Measurements from ENCODE around the gene LIPK. TPM values are rescaled to one million over a fixed set of nuclear protein-coding genes. Genes with fewer than 3 reads are reported as not detected.
"Not testable (repeated sequence)": the region's sequence is repeated elsewhere in the genome, so short reads cannot be mapped to it uniquely, and the experiment has no call there.

Gene LIPK
- not detected for polyA plus RNA-seq

- H3K4me1 Mint-ChIP-seq: no peaks in the 10 kb centered on the region
Observed at GRCh38 chr10:88705958-88706357, at the start of gene LIPK. LIPK (plus strand) TSS chr10:88706249; CDS start chr10:88724544, 18,295 bp downstream.

DNA sequence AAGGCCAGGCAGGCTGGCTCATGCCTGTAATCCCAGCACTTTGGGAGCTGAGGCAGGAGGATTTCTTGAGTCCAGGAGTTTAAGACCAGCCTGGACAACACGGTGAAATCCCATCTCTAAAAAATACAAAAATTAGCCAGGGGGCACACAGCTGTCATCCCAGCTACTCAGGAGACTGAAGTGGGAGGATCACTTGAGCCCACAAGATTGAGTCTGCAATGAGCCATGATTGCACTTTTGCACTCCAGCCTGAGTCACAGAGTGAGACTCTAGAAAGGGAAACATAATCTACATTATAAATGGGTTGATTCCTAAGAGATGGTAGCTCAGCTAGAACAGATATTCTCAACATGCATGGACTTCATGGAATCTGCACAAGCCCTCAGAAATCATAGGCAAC lies 48.1 kb upstream of the LIPK start:
- Mint-ChIP-seq H3K4me3 (no peak overlapping the region), H3K4me1 (no peaks in the 10 kb centered on the region), H3K9me3 (peaks cover 0 to 3% (median 0%) of the 10 kb centered on the region in 6 donors), H3K27me3 (ENCODE audit: low read depth in 3 of 3) (peaks cover 0 to 4% (median 2%) of the 10 kb centered on the region in 3 donors), H3K36me3 (no peaks in the 10 kb centered on the region), H3K27ac (no peak overlapping the region)
- no peak for DNase-seq

More at GRCh38 chr10:88705958-88706357, at the start of gene LIPK:
- H3K27ac Mint-ChIP-seq: no peak within 1 kb of the TSS
- no peak for DNase-seq
- no peaks in the 10 kb centered on the region for H3K36me3 Mint-ChIP-seq
- peaks cover 0 to 2% (median 2%) of the 10 kb centered on the region in 3 donors for H3K27me3 Mint-ChIP-seq (ENCODE audit: low read depth in 3 of 3)
- H3K9me3 Mint-ChIP-seq: no peaks in the 10 kb centered on the region
- no peak within 1 kb of the TSS for H3K4me3 Mint-ChIP-seq

DNA sequence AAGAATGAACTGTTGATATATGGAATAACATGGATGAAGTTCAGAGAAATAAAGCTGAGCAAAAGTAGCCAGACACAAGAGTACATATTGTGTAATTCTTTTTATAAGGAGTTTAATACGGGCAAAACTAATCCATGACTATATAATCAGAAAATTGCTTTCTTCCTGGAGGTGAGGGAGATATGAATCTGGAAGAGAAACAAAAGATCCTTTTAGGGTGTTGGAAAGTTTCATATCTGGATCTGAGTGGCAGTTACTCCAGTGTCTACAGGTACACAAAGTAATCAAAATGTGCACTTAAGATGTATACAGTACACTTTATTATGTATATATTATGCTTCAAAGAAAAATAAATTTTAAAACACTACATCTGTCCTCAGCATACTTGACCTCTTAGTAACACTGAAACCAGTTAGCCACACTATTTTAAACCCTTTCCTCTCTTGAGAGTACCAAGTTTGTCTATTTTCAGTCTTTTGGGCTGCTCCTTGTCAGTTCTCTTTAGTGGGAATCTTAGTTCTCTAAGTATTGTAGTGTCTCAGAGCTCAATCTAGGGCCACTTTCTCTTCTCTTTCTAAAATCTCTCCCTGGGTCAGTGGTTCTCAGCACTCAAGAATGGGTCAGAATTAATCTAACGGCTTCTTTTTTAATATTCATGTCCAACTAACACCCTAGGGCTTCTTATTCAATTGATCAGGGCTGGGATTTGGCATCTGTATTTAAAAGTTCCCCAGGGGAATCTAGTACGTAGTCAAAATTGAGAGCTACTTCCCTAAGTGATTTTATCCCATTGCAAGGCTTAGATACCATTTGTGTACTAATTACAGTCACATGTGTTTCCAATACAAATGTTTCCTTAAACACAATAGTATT lies 46.1 kb upstream of the LIPK start:
- peaks cover 0 to 8% (median 0%) of the 10 kb centered on the region in 6 donors for H3K9me3 Mint-ChIP-seq
- H3K27ac Mint-ChIP-seq: no peak overlapping the region
- no peak overlapping the region for H3K4me3 Mint-ChIP-seq
- no peaks in the 10 kb centered on the region for H3K36me3 Mint-ChIP-seq
- DNase-seq: no peak
- H3K27me3 Mint-ChIP-seq (ENCODE audit: low read depth in 3 of 3): peaks cover 0 to 4% (median 2%) of the 10 kb centered on the region in 3 donors
- H3K4me1 Mint-ChIP-seq: no peaks in the 10 kb centered on the region

- Mint-ChIP-seq H3K27me3 (ENCODE audit: low read depth in 3 of 3) (peaks cover 0 to 4% (median 2%) of the 10 kb centered on the region in 3 donors), H3K9me3 (peaks cover 0 to 8% (median 0%) of the 10 kb centered on the region in 6 donors), H3K27ac (no peak overlapping the region), H3K4me3 (no peak overlapping the region), H3K4me1 (no peaks in the 10 kb centered on the region), H3K36me3 (no peaks in the 10 kb centered on the region)
- DNase-seq: no peak
Observed at GRCh38 chr10:88660598-88660884, 45.5 kb upstream of the LIPK start.

GRCh38 chr10:88661018-88661417 lies 45.0 kb upstream of the LIPK start:
- Mint-ChIP-seq H3K4me3 (no peak overlapping the region), H3K27ac (no peak overlapping the region), H3K9me3 (peaks cover 0 to 8% (median 0%) of the 10 kb centered on the region in 6 donors), H3K36me3 (no peaks in the 10 kb centered on the region), H3K27me3 (ENCODE audit: low read depth in 3 of 3) (peaks cover 0 to 4% (median 2%) of the 10 kb centered on the region in 3 donors), H3K4me1 (no peaks in the 10 kb centered on the region)
- no peak for DNase-seq

DNA sequence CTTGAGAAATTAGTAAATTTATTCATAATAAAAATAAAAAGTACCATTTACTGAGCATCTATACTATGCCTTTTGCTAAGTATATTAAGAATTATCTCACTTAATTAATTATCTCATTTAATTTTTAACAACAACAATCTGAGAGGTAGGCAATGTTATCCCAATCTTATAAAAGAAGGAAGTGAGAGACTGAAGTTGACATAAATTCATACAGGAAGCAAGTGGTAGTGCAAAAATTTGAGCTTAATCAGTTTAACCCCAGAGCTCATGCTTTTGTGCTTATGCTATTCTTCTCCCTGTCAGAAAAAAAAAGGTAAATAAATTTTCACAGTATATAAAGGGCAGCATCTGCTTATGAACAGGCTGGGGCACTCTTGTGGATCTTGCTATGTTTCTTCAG lies 44.5 kb upstream of the LIPK start:
- no peak overlapping the region for H3K4me3 Mint-ChIP-seq
- no peaks in the 10 kb centered on the region for H3K4me1 Mint-ChIP-seq
- H3K36me3 Mint-ChIP-seq: no peaks in the 10 kb centered on the region
- no peak overlapping the region for H3K27ac Mint-ChIP-seq
- DNase-seq: no peak
- H3K9me3 Mint-ChIP-seq: peaks cover 0 to 8% (median 0%) of the 10 kb centered on the region in 6 donors
- peaks cover 0 to 4% (median 2%) of the 10 kb centered on the region in 3 donors for H3K27me3 Mint-ChIP-seq (ENCODE audit: low read depth in 3 of 3)

DNA sequence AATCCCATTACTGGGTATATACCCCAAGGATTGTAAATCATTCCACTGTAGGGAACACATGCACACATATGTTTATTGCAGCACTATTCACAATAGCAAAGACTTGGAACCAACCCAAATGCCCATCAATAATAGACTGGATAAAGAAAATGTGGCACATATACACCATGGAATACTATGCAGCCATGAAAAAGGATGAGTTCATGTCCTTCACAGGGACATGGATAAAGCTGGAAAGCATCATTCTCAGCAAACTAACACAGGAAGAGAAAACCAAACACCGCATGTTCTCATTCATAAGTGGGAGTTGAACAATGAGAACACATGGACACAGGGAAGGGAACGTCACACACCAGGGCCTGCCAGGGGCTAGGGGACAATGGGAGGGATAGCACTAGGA lies 42.9 kb upstream of the LIPK start:
- not testable (repeated sequence) for H3K27ac Mint-ChIP-seq; H3K9me3 Mint-ChIP-seq; DNase-seq; H3K36me3 Mint-ChIP-seq; H3K4me1 Mint-ChIP-seq; H3K4me3 Mint-ChIP-seq; H3K27me3 Mint-ChIP-seq (ENCODE audit: low read depth in 3 of 3)

DNA sequence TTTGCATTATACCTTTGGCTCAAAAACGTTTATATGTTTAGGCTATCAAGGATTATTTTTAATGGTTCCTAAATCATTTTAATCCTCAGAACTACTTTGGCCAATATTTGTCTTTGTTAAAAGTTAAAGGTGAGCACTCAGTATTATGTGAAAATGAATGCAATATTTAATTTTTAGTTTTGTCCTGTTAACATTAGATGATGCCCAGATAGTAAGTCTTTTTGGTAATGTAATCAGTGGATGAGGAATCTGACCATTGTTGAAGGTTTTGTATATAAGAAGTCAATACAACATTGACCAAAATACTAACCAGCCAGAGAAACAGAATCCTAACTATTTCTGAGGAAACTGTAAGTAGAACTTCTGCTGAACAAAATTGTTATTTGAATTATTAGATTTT lies 41.9 kb upstream of the LIPK start, which contains the start of gene LIPF:
Gene LIPF (plus strand): TSS at position 301 of the 400 bp plus-strand sequence. CDS start 2,856 bp downstream, outside the sequence.
- no peak for DNase-seq
- Mint-ChIP-seq H3K4me1 (no peaks in the 10 kb centered on the region), H3K27me3 (ENCODE audit: low read depth in 3 of 3) (peaks cover 0 to 4% (median 2%) of the 10 kb centered on the region in 3 donors)

DNA sequence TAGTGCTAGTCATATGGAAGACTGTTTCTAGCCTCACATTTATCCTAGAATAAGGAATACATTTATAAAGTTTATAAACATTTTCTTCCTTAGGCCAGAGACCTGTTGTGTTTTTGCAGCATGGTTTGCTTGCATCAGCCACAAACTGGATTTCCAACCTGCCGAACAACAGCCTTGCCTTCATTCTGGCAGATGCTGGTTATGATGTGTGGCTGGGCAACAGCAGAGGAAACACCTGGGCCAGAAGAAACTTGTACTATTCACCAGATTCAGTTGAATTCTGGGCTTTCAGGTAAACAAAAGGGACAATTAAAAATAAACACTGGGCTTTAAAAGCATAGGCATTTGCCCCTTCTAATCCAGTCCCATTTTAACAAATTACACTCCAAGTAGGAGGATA lies 37.6 kb upstream of the LIPK start:
- H3K4me1 Mint-ChIP-seq: no peaks in the 10 kb centered on the region
- no peak for DNase-seq
- no peak overlapping the region for H3K27ac Mint-ChIP-seq
- no peak overlapping the region for H3K4me3 Mint-ChIP-seq
- H3K27me3 Mint-ChIP-seq (ENCODE audit: low read depth in 3 of 3): no peaks in the 10 kb centered on the region
- H3K36me3 Mint-ChIP-seq: no peaks in the 10 kb centered on the region
- H3K9me3 Mint-ChIP-seq: no peaks in the 10 kb centered on the region

More for the DNA sequence above, 41.9 kb upstream of the LIPK start, which contains the start of gene LIPF:
- H3K9me3 Mint-ChIP-seq: peaks cover 0 to 5% (median 0%) of the 10 kb centered on the region in 6 donors
- no peaks in the 10 kb centered on the region for H3K36me3 Mint-ChIP-seq
- H3K27ac Mint-ChIP-seq: no peak within 1 kb of the TSS
- H3K4me3 Mint-ChIP-seq: no peak within 1 kb of the TSS

DNA sequence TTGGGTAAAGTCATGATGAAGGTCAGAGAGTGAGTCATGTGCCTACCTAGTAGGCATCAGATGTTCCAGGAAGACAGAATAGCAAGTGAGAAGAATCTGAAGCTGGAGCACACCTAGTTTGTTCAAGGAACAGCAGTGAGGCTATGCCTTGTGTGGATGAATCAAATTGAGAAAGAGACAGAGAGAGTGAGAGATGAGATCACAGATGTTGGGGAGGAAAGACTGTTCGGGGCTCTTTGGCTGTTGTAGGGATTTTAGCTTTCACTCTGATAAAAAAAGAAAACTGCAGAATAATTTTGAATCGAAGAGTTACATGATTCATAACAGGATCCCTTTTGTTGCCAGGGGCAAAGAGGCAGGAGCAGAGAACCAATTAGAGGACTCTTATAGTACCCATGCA lies 35.6 kb upstream of the LIPK start:
- peaks cover 0 to 2% (median 2%) of the 10 kb centered on the region in 3 donors for H3K27me3 Mint-ChIP-seq (ENCODE audit: low read depth in 3 of 3)
- no peak overlapping the region for H3K4me3 Mint-ChIP-seq
- no peaks in the 10 kb centered on the region for H3K4me1 Mint-ChIP-seq
- no peak for DNase-seq
- no peaks in the 10 kb centered on the region for H3K36me3 Mint-ChIP-seq
- no peaks in the 10 kb centered on the region for H3K9me3 Mint-ChIP-seq
- no peak overlapping the region for H3K27ac Mint-ChIP-seq

DNA sequence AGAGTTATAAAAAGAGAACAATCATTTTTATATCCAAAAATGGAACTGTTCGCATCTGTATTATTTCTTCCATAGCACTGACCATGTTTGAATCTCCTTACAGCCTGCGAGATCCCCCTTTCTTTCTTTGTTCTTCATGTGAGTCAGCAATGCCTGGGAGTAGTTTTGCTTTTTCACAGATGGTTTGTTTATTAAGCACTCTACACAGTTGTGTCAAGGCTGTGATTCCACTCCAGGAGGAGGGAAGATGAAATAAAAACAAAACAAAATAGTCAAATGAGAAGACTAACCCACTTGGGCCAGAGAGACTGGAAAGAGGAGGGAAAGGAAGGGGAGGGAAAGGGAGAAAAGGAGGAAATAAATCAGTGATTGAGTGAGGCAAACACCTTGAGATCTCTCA lies 34.0 kb upstream of the LIPK start:
- Mint-ChIP-seq H3K27me3 (ENCODE audit: low read depth in 3 of 3) (peaks cover 0 to 2% (median 2%) of the 10 kb centered on the region in 3 donors), H3K9me3 (no peaks in the 10 kb centered on the region), H3K4me1 (no peaks in the 10 kb centered on the region), H3K36me3 (no peaks in the 10 kb centered on the region), H3K4me3 (no peak overlapping the region), H3K27ac (no peak overlapping the region)
- DNase-seq: no peak

GRCh38 chr10:88676283-88677060 lies 29.6 kb upstream of the LIPK start:
- Mint-ChIP-seq H3K27ac (no peak overlapping the region), H3K36me3 (no peaks in the 10 kb centered on the region), H3K9me3 (no peaks in the 10 kb centered on the region), H3K4me3 (no peak overlapping the region), H3K4me1 (no peaks in the 10 kb centered on the region), H3K27me3 (ENCODE audit: low read depth in 3 of 3) (peaks cover 0 to 2% (median 2%) of the 10 kb centered on the region in 3 donors)
- no peak for DNase-seq

DNA sequence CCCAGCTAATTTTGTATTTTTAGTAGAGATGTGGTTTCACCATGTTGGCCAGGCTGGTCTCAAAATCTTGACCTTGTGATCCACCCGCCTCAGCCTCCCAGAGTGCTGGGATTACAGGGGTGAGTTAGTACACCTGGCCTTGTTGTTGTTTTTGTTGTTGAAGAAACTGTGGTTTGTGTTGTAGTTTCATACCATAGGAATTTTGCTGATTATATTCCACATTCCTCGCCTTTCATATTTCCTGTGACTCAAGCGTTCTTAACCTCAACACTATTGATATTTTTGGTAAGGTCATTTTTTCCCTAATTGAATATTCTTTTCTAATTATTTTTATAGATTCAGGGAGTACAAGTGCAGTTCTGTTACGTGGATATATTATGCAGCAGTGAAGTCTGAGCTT lies 25.1 kb upstream of the LIPK start:
- no peaks in the 10 kb centered on the region for H3K4me1 Mint-ChIP-seq
- no peak for DNase-seq
- H3K9me3 Mint-ChIP-seq: no peaks in the 10 kb centered on the region
- peaks cover 0 to 4% (median 0%) of the 10 kb centered on the region in 3 donors for H3K27me3 Mint-ChIP-seq (ENCODE audit: low read depth in 3 of 3)
- no peak overlapping the region for H3K27ac Mint-ChIP-seq
- H3K4me3 Mint-ChIP-seq: no peak overlapping the region
- no peaks in the 10 kb centered on the region for H3K36me3 Mint-ChIP-seq

DNA sequence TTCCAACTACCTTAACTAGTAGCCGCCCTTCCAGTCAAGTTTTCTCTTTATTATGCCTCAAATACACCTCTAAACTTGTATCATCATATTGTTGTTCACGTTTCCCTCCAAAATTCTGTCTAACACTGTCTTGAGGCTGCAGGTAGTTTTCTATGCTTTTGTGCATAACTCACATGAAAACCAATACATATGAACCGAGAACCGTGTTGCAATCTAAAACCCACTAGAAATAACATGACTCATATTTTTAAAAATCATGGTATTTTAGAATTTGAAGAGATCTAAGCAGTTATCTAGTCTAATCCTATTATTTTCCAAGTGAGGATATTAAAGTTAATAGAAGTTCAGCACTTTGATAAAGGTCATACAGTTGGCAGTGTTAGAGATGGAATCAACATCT lies 23.6 kb upstream of the LIPK start:
- Mint-ChIP-seq H3K36me3 (no peaks in the 10 kb centered on the region), H3K27ac (no peak overlapping the region), H3K9me3 (no peaks in the 10 kb centered on the region), H3K4me3 (no peak overlapping the region), H3K27me3 (ENCODE audit: low read depth in 3 of 3) (peaks cover 0 to 4% (median 0%) of the 10 kb centered on the region in 3 donors), H3K4me1 (no peaks in the 10 kb centered on the region)
- DNase-seq: no peak

Measured in immature natural killer cell (primary cell).